ENCODE measurements around the gene STUM. TPM values are rescaled to one million over a fixed set of nuclear protein-coding genes. Genes with fewer than 3 reads are reported as not detected.
A peak's percentile ranks its signal among the peaks of the same experiment; 100 is the strongest.

STUM gene
- total and polyA plus RNA-seq, 8 donors = 0.15 to 2.1 (median 1.4) TPM

DNA sequence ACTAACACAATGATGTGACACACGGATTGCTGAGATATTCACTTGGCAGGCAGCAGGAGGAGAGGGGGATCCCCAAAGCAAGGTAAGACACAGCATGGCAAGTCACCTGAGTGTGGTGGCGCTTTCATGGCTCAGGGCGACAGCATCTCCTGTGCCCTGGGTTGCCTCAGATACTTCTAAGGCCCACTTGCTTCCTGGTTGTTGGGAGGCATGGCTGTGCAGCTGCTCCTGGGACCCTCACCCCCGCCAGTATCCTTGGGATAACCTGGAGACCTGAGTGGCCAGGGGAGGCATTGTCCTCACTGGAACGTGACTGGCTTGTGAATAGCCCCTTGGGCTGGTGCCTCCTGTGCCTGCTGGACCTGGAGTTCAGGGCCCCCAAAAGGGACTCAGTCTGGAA, 69.8 kb downstream of the STUM start:
- H3K4me3 ChIP-seq = no peak overlapping the region
- no peak for DNase-seq
- peaks cover 0 to 3% of the 10 kb centered on the region in 2 donors for H3K9me3 ChIP-seq
- ATAC-seq = no peak
- no peaks in the 10 kb centered on the region for H3K36me3 ChIP-seq
- TF ChIP-seq, protein P1, sequence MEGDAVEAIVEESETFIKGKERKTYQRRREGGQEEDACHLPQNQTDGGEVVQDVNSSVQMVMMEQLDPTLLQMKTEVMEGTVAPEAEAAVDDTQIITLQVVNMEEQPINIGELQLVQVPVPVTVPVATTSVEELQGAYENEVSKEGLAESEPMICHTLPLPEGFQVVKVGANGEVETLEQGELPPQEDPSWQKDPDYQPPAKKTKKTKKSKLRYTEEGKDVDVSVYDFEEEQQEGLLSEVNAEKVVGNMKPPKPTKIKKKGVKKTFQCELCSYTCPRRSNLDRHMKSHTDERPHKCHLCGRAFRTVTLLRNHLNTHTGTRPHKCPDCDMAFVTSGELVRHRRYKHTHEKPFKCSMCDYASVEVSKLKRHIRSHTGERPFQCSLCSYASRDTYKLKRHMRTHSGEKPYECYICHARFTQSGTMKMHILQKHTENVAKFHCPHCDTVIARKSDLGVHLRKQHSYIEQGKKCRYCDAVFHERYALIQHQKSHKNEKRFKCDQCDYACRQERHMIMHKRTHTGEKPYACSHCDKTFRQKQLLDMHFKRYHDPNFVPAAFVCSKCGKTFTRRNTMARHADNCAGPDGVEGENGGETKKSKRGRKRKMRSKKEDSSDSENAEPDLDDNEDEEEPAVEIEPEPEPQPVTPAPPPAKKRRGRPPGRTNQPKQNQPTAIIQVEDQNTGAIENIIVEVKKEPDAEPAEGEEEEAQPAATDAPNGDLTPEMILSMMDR (IDR thresholded peaks at IDR 0.05) = no peak
- intact Hi-C loops (cut with DNase I) = no loop called here
- H3K27me3 ChIP-seq = no peaks in the 10 kb centered on the region
- H3K27ac ChIP-seq = no peak overlapping the region
- H3K4me1 ChIP-seq = no peaks in the 10 kb centered on the region

- no peak overlapping the region for H3K4me3 ChIP-seq
- no peak overlapping the region for H3K27ac ChIP-seq
- H3K36me3 ChIP-seq = no peaks in the 10 kb centered on the region
- TF ChIP-seq, protein P1 (IDR thresholded peaks at IDR 0.05) = no peak
- ATAC-seq = no peak
- intact Hi-C loops (cut with DNase I) = no loop called here
- H3K9me3 ChIP-seq = peaks cover 0 to 3% of the 10 kb centered on the region in 2 donors
- H3K4me1 ChIP-seq = no peaks in the 10 kb centered on the region
- no peak for DNase-seq
- H3K27me3 ChIP-seq = no peaks in the 10 kb centered on the region
Measured at GRCh38 chr1:226619031-226619430, 70.5 kb downstream of the STUM start.

- H3K27ac ChIP-seq = no peak overlapping the region
- intact Hi-C loops (cut with DNase I) = no loop called here
- no peaks in the 10 kb centered on the region for H3K27me3 ChIP-seq
- no peak for DNase-seq
- H3K4me1 ChIP-seq = peaks cover 0 to 8% of the 10 kb centered on the region in 2 donors
- no peak for ATAC-seq
- TF ChIP-seq, protein P1 (IDR thresholded peaks at IDR 0.05) = no peak
- no peaks in the 10 kb centered on the region for H3K36me3 ChIP-seq
- H3K4me3 ChIP-seq = no peak overlapping the region
- no peaks in the 10 kb centered on the region for H3K9me3 ChIP-seq
Measured at GRCh38 chr1:226622012-226622411, 73.4 kb downstream of the STUM start.

- Histone ChIP-seq H3K36me3 (no peaks in the 10 kb centered on the region), H3K4me3 (no peak overlapping the region), H3K27ac (no peak overlapping the region), H3K4me1 (peaks cover 0 to 8% of the 10 kb centered on the region in 2 donors), H3K9me3 (no peaks in the 10 kb centered on the region), H3K27me3 (no peaks in the 10 kb centered on the region)
- DNase-seq (peak in 2 of 4 donors; percentile 17 to 20), ATAC-seq (no peak)
- TF ChIP-seq, protein P1 (IDR thresholded peaks at IDR 0.05) = no peak
- intact Hi-C loops (cut with DNase I) = no loop called here
Measured at GRCh38 chr1:226624526-226624925, 76.0 kb downstream of the STUM start.

DNA sequence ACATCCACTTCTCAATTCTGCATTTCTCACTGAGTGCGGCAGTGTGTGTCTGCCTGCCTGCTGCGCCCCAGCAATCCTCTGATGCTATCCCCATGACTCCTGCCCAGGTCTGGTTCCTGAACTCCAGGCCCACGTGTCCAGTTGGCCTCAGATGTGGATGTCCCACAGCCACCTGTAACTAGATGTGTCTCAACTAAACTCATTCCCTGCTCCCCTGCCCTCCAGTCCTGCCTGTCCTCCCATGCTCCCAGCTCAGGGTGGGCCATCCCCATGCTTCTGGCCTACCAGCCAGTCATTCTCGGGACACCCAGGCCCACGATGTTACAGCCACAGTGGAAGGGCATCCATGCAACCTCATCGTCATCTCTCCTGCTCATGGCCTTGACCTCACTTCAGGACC, 76.8 kb downstream of the STUM start:
- H3K27ac ChIP-seq = no peak overlapping the region
- H3K9me3 ChIP-seq = no peaks in the 10 kb centered on the region
- no peaks in the 10 kb centered on the region for H3K36me3 ChIP-seq
- intact Hi-C loops (cut with DNase I) = no loop called here
- DNase-seq (peak in 1 of 4 donors; percentile 19), ATAC-seq (no peak)
- no peak overlapping the region for H3K4me3 ChIP-seq
- no peaks in the 10 kb centered on the region for H3K27me3 ChIP-seq
- TF ChIP-seq, protein P1 (IDR thresholded peaks at IDR 0.05) = no peak
- peaks cover 0 to 8% of the 10 kb centered on the region in 2 donors for H3K4me1 ChIP-seq

Data from left lung (tissue), 10 donors.